H1 (cell line): ENCODE results near the gene CFAP157. TPM values are rescaled to one million over a fixed set of nuclear protein-coding genes. Genes with fewer than 3 reads are reported as not detected.

Source experiments
- CTCF ChIA-PET: fragments of 300-600 bp; sonication (Branson Sonifier 250); formaldehyde crosslinking; loops from one replicate; lab custom pipeline; 2021; ENCODE audit not compliant: partially characterized antibody; lab: Charles Lee
- POLR2A ChIA-PET: fragments of 300-600 bp; sonication (Branson Sonifier 250); formaldehyde crosslinking; loops from one replicate; lab custom pipeline; 2021; ENCODE audit warnings: inconsistent platforms; ENCODE audit not compliant: partially characterized antibody; lab: Charles Lee
- DNase-seq, 2 experiments: peaks; one replicate each; pipeline versions ENCODE4 v3.0.0 to v3.0.0-alpha.2; 2010 to 2022; ENCODE audit warnings: low spot score in 2 of 2, low read depth in 1 of 2, mixed read lengths in 1 of 2
- FAIRE-seq: peaks from 2 replicates; lab custom pipeline; 2011; peaks lifted over from hg19 to GRCh38; lab: Jason Lieb, UNC
- H2AFZ ChIP-seq: 2 replicates; pipeline ENCODE4 v1.8.1; 2012; ENCODE audit warnings: low read length, inconsistent platforms
- H2AK5ac ChIP-seq: 2 replicates; pipeline ENCODE4 v1.6.1; 2013; ENCODE audit warnings: low read depth, low read length
- H2BK120ac ChIP-seq: replicated peaks from 2 replicates; pipeline ENCODE3; 2013; ENCODE audit warnings: low read depth, low read length, inconsistent platforms
- H2BK12ac ChIP-seq: 2 replicates; pipeline ENCODE4 v1.6.1; 2013; ENCODE audit warnings: low read depth, low read length
- H2BK15ac ChIP-seq: 2 replicates; pipeline ENCODE4 v1.6.1; 2013; ENCODE audit warnings: low read length
- H2BK20ac ChIP-seq: 2 replicates; pipeline ENCODE4 v1.6.1; 2013; ENCODE audit warnings: low read length
- H2BK5ac ChIP-seq: 2 replicates; pipeline ENCODE4 v1.6.1; 2013; ENCODE audit warnings: low read depth, low read length
- H3K14ac ChIP-seq: 2 replicates; pipeline ENCODE4 v1.6.1; 2013; ENCODE audit warnings: inconsistent platforms; ENCODE audit not compliant: insufficient read length
- H3K18ac ChIP-seq: 2 replicates; pipeline ENCODE4 v1.6.1; 2013; ENCODE audit warnings: low read length; ENCODE audit errors: extremely low read depth
- H3K23ac ChIP-seq: 2 replicates; pipeline ENCODE4 v1.6.1; 2013; ENCODE audit warnings: inconsistent platforms; ENCODE audit not compliant: insufficient read length
- H3K23me2 ChIP-seq: 2 replicates; pipeline ENCODE4 v1.6.1; 2013; ENCODE audit warnings: low read depth, low read length
- H3K27ac ChIP-seq: 2 replicates; pipeline ENCODE4 v1.6.1; 2011; ENCODE audit warnings: low read depth, low read length, inconsistent platforms
- H3K27me3 ChIP-seq, 4 experiments: replicated peaks in 1 of 4; 1 replicate in 1 of 4; 2 replicates in 3 of 4; pipeline versions ENCODE4 v1.6.1 to v1.8.1; 2011 to 2013; ENCODE audit warnings: low read length in 3 of 4, mild to moderate bottlenecking in 3 of 4, inconsistent platforms in 2 of 4, mixed read lengths in 2 of 4, moderate library complexity in 1 of 4; ENCODE audit not compliant: control insufficient read depth in 3 of 4, insufficient read depth in 3 of 4; ENCODE audit errors: extremely low read depth in 1 of 4
- H3K36me3 ChIP-seq, 4 experiments: 2 replicates each; pipeline versions ENCODE4 v1.6.1 to v1.8.1; 2011 to 2013; ENCODE audit warnings: mild to moderate bottlenecking in 4 of 4, low read length in 3 of 4, moderate library complexity in 2 of 4, control low read depth in 1 of 4, inconsistent platforms in 1 of 4; ENCODE audit not compliant: insufficient read depth in 4 of 4, control insufficient read depth in 2 of 4
- H3K4ac ChIP-seq: replicated peaks from 2 replicates; pipeline ENCODE3; 2013; ENCODE audit warnings: low read length, low read depth, mixed read lengths, inconsistent platforms; ENCODE audit not compliant: insufficient read length
- H3K4me1 ChIP-seq, 4 experiments: replicated peaks in 1 of 4; 1 replicate in 1 of 4; 2 replicates in 3 of 4; pipeline versions ENCODE4 v1.6.1 to v1.8.1; 2011 to 2013; ENCODE audit warnings: low read length in 3 of 4, inconsistent platforms in 2 of 4, mixed read lengths in 1 of 4; ENCODE audit not compliant: insufficient read depth in 4 of 4, control insufficient read depth in 3 of 4
- H3K4me2 ChIP-seq, 2 experiments: 2 replicates each; pipeline versions ENCODE4 v1.6.1 to v1.8.1; 2011 to 2013; ENCODE audit warnings: low read depth in 2 of 2, low read length in 2 of 2, control low read depth in 1 of 2, inconsistent platforms in 1 of 2, mild to moderate bottlenecking in 1 of 2; ENCODE audit not compliant: insufficient read depth in 1 of 2
- H3K4me3 ChIP-seq, 4 experiments: fragments of 200-600, 300-600 bp in 1 of 4; sonication (generic), shearing (Covaris generic), sonication (Bioruptor Twin) in 1 of 4; 2 replicates each; pipeline versions ENCODE4 v1.5.1 to v1.8.1; 2011 to 2016; ENCODE audit warnings: low read length in 4 of 4, low read depth in 3 of 4, control low read depth in 2 of 4, inconsistent platforms in 2 of 4, mild to moderate bottlenecking in 2 of 4, mixed read lengths in 1 of 4, moderate library complexity in 1 of 4; ENCODE audit not compliant: insufficient read depth in 2 of 4; ENCODE audit errors: extremely low read depth in 1 of 4
- H3K56ac ChIP-seq: replicated peaks from 2 replicates; pipeline ENCODE3; 2013; ENCODE audit warnings: low read depth, mild to moderate bottlenecking, mixed read lengths, low read length, inconsistent platforms; ENCODE audit not compliant: insufficient read length
- H3K79me1 ChIP-seq: 2 replicates; pipeline ENCODE4 v1.6.1; 2013; ENCODE audit warnings: low read depth, low read length, control low read depth
- H3K79me2 ChIP-seq, 2 experiments: 2 replicates each; pipeline versions ENCODE4 v1.6.1 to v1.8.1; 2012 to 2013; ENCODE audit warnings: low read length in 2 of 2, mild to moderate bottlenecking in 2 of 2, inconsistent platforms in 1 of 2; ENCODE audit not compliant: insufficient read depth in 2 of 2, control insufficient read depth in 1 of 2
- H3K9ac ChIP-seq, 4 experiments: replicated peaks in 1 of 4; 1 replicate in 1 of 4; 2 replicates in 3 of 4; pipeline versions ENCODE4 v1.6.1 to v1.8.1; 2011 to 2013; ENCODE audit warnings: low read depth in 3 of 4, low read length in 3 of 4, control low read depth in 2 of 4, mild to moderate bottlenecking in 2 of 4, moderate library complexity in 2 of 4, inconsistent platforms in 1 of 4; ENCODE audit errors: extremely low read depth in 1 of 4
- H3K9me3 ChIP-seq, 2 experiments: 2 replicates each; pipeline versions ENCODE4 v1.6.1 to v1.8.1; 2012 to 2013; ENCODE audit warnings: mild to moderate bottlenecking in 2 of 2, moderate library complexity in 2 of 2, control low read depth in 1 of 2, inconsistent platforms in 1 of 2, low read depth in 1 of 2, low read length in 1 of 2, mixed read lengths in 1 of 2; ENCODE audit not compliant: insufficient read depth in 2 of 2
- H4K20me1 ChIP-seq, 2 experiments: replicated peaks in 1 of 2; 2 replicates each; pipeline versions ENCODE3 to v1.8.1; 2011 to 2013; ENCODE audit warnings: inconsistent platforms in 2 of 2, low read length in 2 of 2, mild to moderate bottlenecking in 1 of 2; ENCODE audit not compliant: insufficient read depth in 2 of 2, control insufficient read depth in 1 of 2
- H4K5ac ChIP-seq: 2 replicates; pipeline ENCODE4 v1.6.1; 2013; ENCODE audit warnings: low read length, low read depth, mixed read lengths, inconsistent platforms; ENCODE audit not compliant: insufficient read length
- H4K8ac ChIP-seq: 2 replicates; pipeline ENCODE4 v1.8.0; 2013; ENCODE audit warnings: mild to moderate bottlenecking, moderate library complexity, low read length, inconsistent platforms; ENCODE audit not compliant: insufficient read depth; ENCODE audit errors: extremely low read depth
- H4K91ac ChIP-seq: replicated peaks from 2 replicates; pipeline ENCODE3; 2013; ENCODE audit warnings: low read length, mixed read lengths, inconsistent platforms; ENCODE audit not compliant: insufficient read length
- ASH2L ChIP-seq: fragments of 200-600, 300-600 bp; sonication (generic); IDR thresholded peaks from one replicate; pipeline ENCODE4 v1.7.1; 2017; ENCODE audit warnings: low read length
- ATF2 ChIP-seq: IDR thresholded peaks from 2 replicates; pipeline ENCODE4 v1.6.1; 2012; ENCODE audit warnings: low read length, inconsistent platforms
- BACH1 ChIP-seq: IDR thresholded peaks from 2 replicates; pipeline ENCODE4 v1.6.1; 2012; ENCODE audit warnings: low read length, improper control_type of control experiment
- BCL11A ChIP-seq, 2 experiments: IDR thresholded peaks; one replicate each; pipeline ENCODE4 v1.6.1; 2011; ENCODE audit warnings: low read depth in 2 of 2, low read length in 2 of 2, mild to moderate bottlenecking in 2 of 2
- GTF2F1 ChIP-seq: IDR thresholded peaks from 2 replicates; pipeline ENCODE4 v1.6.1; 2012; ENCODE audit warnings: low read depth, low read length, improper control_type of control experiment, borderline replicate concordance
- MAFK ChIP-seq: IDR thresholded peaks from 2 replicates; pipeline ENCODE4 v1.6.1; 2012; ENCODE audit warnings: low read depth, mild to moderate bottlenecking, improper control_type of control experiment, low read length
- SIX5 ChIP-seq: IDR thresholded peaks from 2 replicates; pipeline ENCODE4 v1.6.1; 2011; ENCODE audit warnings: mild to moderate bottlenecking, low read depth, low read length
- TAF7 ChIP-seq: optimal IDR thresholded peaks from 2 replicates; pipeline ENCODE3; 2011; ENCODE audit warnings: low read depth, mild to moderate bottlenecking, inconsistent platforms, low read length, moderate library complexity, borderline replicate concordance
- TBP ChIP-seq: IDR thresholded peaks from 2 replicates; pipeline ENCODE4 v1.6.1; 2011; ENCODE audit warnings: low read depth, low read length, improper control_type of control experiment
- TCF12 ChIP-seq: IDR thresholded peaks from 2 replicates; pipeline ENCODE4 v1.6.1; 2011; ENCODE audit warnings: low read depth, mild to moderate bottlenecking, low read length
- ZNF274 ChIP-seq: IDR thresholded peaks from 2 replicates; pipeline ENCODE4 v1.7.0; 2012; ENCODE audit warnings: low read length, borderline replicate concordance; ENCODE audit errors: extremely low read depth
- WGBS, 2 experiments: shearing (Covaris generic) in 1 of 2; methylation state at CpG; one replicate each; pipeline versions ENCODE4 v1.1.6 to v1.1.7; 2013 to 2015; ENCODE audit warnings: low lambda C conversion rate in 2 of 2, mixed read lengths in 2 of 2, inconsistent platforms in 1 of 2, low coverage in 1 of 2, missing lambda C conversion rate in 1 of 2; ENCODE audit not compliant: insufficient replicate concordance in 2 of 2, insufficient coverage in 1 of 2, insufficient read length in 1 of 2; ENCODE audit errors: extremely low coverage in 1 of 2, missing lambda C conversion rate in 1 of 2; 5-methylcytosine and 5-hydroxymethylcytosine counted together
- polyA plus RNA-seq, 7 experiments: library from polyadenylated mRNA; depleted of rRNA in 3 of 7; stranded (reverse) in 5 of 7; unstranded in 2 of 7; fragments of >200 nt in 5 of 7; fragments of 200-250 nt in 2 of 7; gene quantifications; 1 replicate in 5 of 7; 2 replicates in 1 of 7; 4 replicates in 1 of 7; pipeline versions ENCODE4 v1.2.1 to v1.2.3, GENCODE V29; 2011 to 2013; ENCODE audit warnings: missing spikeins in 2 of 7, mixed read lengths in 2 of 7
- total RNA-seq: library from RNA; stranded (reverse); fragmentation: NEBNext Ultra II Directional; extraction: Animal tissue kit (Norgen Biotek cat#: 25700); gene quantifications from 2 replicates; pipeline ENCODE4 v1.2.1, GENCODE V29; 2021

The CFAP157 gene
- total and polyA plus RNA-seq, 2 of the 8 experiments (the other 6 are each of a cell fraction or from before 2014, with no cell fraction given) = not detected

DNA sequence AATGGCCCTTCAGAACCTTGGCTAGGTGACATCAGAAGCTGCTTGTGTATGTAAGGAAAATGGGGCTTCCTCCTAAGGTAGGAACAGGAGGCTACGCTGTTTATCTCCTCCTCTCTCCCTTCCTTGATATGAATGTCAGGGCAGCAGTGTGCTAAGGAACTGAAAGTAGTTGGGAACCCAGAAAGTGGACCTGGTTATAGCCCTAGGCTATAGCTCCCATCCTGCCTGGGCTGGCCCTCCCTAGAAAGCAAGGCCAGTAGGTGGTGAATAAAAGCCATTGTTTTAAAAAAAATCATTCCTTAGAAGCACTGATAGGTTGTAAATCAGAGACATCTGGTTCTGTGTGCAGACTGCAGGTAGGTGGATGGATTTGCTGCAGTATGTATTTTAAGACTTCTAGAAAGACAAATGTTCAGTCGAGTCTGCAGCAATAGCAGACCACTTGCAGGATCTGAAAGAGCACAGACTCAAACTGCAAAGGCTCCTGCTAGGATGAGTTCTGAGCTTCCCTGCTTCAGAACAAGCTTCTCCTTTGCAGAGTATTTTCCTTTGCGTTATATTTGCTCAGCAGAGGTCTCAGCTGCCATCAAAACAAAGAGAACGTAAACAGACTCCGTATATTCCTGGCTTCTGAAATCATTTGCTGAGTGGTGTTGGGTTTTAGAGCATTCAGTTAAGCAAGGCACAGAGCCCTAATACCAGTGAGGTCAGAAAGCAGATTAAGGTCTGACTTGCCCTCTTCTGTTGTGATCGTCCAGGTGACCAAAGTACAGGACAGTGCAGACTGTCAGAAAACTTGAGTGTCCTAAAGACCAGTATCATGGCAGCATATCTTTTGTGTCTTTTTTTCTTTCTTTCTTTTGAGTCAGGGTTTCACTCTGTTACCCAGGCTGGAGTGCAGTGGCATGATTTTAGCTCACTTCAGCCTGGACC lies 20.1 kb upstream of the CFAP157 start:
- H2BK15ac ChIP-seq = no peak overlapping the region
- no peak overlapping the region; a peak in 1 of 7 replicates for H3K9ac ChIP-seq
- H4K91ac ChIP-seq = no peak overlapping the region
- no peak overlapping the region for H3K18ac ChIP-seq
- H2AK5ac ChIP-seq = no peak overlapping the region
- H3K27me3 ChIP-seq = no peaks in the 10 kb centered on the region
- H2BK20ac ChIP-seq = no peak overlapping the region
- no peak overlapping the region for H3K4me2 ChIP-seq
- peaks cover 0 to 2% of the 10 kb centered on the region in 2 experiments for H4K20me1 ChIP-seq
- H2BK12ac ChIP-seq = no peak overlapping the region
- DNase-seq (no peak), FAIRE-seq (no peak)
- H3K23ac ChIP-seq = no peak overlapping the region
- H3K4me1 ChIP-seq = no peaks in the 10 kb centered on the region
- no peak overlapping the region for H2BK120ac ChIP-seq
- CTCF ChIA-PET = interaction anchor here (0.8 to 2.5 kb wide), 9 partner anchors 10 to 183 kb away, joined by 3 to 9 read pairs (median 4); partner anchors contain the start of gene TOR2A
- H3K56ac ChIP-seq = no peak overlapping the region
- H4K5ac ChIP-seq = no peak overlapping the region
- H3K79me2 ChIP-seq = no peaks in the 10 kb centered on the region
- POLR2A ChIA-PET = interaction anchor here (0.6 kb wide), 1 partner anchor 112 kb away, joined by 3 read pairs; no protein-coding TSS in a partner anchor
- no peak overlapping the region for H2AFZ ChIP-seq
- H3K23me2 ChIP-seq = no peaks in the 10 kb centered on the region
- H4K8ac ChIP-seq = no peak overlapping the region
- no peaks in the 10 kb centered on the region for H3K9me3 ChIP-seq
- WGBS, 2 experiments = 93% methylated on average over 6 of the region's 6 CpGs; no CpG with 5 or more reads in 1 of the 2 experiments
- no peak overlapping the region for H2BK5ac ChIP-seq
- H3K36me3 ChIP-seq = peaks cover 2 to 25% (median 12%) of the 10 kb centered on the region in 4 experiments; a peak in 5 of 8 replicates
- H3K27ac ChIP-seq = no peak overlapping the region
- no peaks in the 10 kb centered on the region for H3K79me1 ChIP-seq
- no peak overlapping the region for H3K4ac ChIP-seq
- H3K14ac ChIP-seq = no peak overlapping the region
- no peak overlapping the region for H3K4me3 ChIP-seq
- TF ChIP-seq ASH2L (no peak), TAF7 (no peak), TBP (no peak), BACH1 (no peak), SIX5 (no peak), ZNF274 (no peak), TCF12 (no peak), BCL11A (IDR thresholded peaks at IDR 0.05; ENCODE audit: low read depth in 2 of 2, low read length in 2 of 2) (no peak), ATF2 (no peak), MAFK (no peak), GTF2F1 (no peak)
